Lower leg skin (tissue), 3 donors: Measurements from ENCODE around the gene LUZP1.

Source experiments
- CTCF ChIP-seq, 3 donors: fragments of 450-650 bp; IDR thresholded peaks; one replicate each; pipeline ENCODE4 v1.5.1; 2016; ENCODE audit warnings: antibody characterized with exemption in 3 of 3, mild to moderate bottlenecking in 3 of 3, moderate library complexity in 2 of 3
- POLR2A ChIP-seq, 2 donors: fragments of 450-650 bp; IDR thresholded peaks; one replicate each; pipeline ENCODE4 v1.6.1; 2016 to 2017; ENCODE audit warnings: antibody characterized with exemption in 2 of 2, mild to moderate bottlenecking in 1 of 2, moderate library complexity in 1 of 2

- no peak for TF ChIP-seq CTCF (IDR thresholded peaks at IDR 0.05)
- no peak for TF ChIP-seq POLR2A (IDR thresholded peaks at IDR 0.05)
Measured at GRCh38 chr1:23129846-23130245, 38.8 kb downstream of the LUZP1 start.
